Measurements from ENCODE around the gene HGF. TPM values are rescaled to one million over a fixed set of nuclear protein-coding genes. Genes with fewer than 3 reads are reported as not detected.

HGF gene
- total RNA-seq, 1 donor from 2014 or later: not detected

DNA sequence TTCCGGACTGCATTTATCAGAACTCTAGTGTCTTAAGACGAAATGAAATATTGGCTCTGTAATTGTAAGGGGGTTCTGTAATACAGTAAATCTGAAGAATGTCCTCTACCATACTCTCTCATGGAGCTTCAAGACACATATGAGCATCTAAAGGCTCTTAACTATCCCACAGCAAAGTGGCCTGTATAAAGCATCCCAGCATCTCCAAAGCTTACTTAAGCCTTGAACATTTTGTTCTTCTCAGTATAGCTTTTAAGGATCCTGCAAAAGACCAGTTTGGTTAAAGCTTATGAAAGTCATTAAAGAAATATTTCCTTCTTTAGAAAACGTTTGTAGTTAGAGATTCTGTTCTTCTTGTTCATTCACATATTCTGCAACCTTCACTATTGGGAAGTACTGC is 75.1 kb downstream of the HGF start:
- no peak overlapping the region for H3K4me3 Mint-ChIP-seq (ENCODE audit: low read depth)
- H3K36me3 Mint-ChIP-seq (ENCODE audit: low read depth): no peaks in the 10 kb centered on the region
- no peak overlapping the region for H3K27ac Mint-ChIP-seq
- no peaks in the 10 kb centered on the region for H3K27me3 Mint-ChIP-seq (ENCODE audit: low read depth)
- peaks cover 5% of the 10 kb centered on the region for H3K9me3 Mint-ChIP-seq
- no peak for DNase-seq (ENCODE audit: low spot score)
- no peaks in the 10 kb centered on the region for H3K4me1 Mint-ChIP-seq (ENCODE audit: low read depth)
- intact Hi-C loops (cut with micrococcal nuclease): no loop called here

- Mint-ChIP-seq H3K36me3 (ENCODE audit: low read depth) (no peaks in the 10 kb centered on the region), H3K4me3 (ENCODE audit: low read depth) (no peak overlapping the region), H3K9me3 (peaks cover 5% of the 10 kb centered on the region), H3K27ac (no peak overlapping the region), H3K4me1 (ENCODE audit: low read depth) (no peaks in the 10 kb centered on the region), H3K27me3 (ENCODE audit: low read depth) (no peaks in the 10 kb centered on the region)
- no peak for DNase-seq (ENCODE audit: low spot score)
- intact Hi-C loops (cut with micrococcal nuclease): no loop called here
Measured at GRCh38 chr7:81693894-81694293, 76.0 kb downstream of the HGF start.

- Mint-ChIP-seq H3K4me3 (ENCODE audit: low read depth) (no peak overlapping the region), H3K27ac (no peak overlapping the region), H3K4me1 (ENCODE audit: low read depth) (no peaks in the 10 kb centered on the region), H3K9me3 (peaks cover 5% of the 10 kb centered on the region), H3K27me3 (ENCODE audit: low read depth) (no peaks in the 10 kb centered on the region), H3K36me3 (ENCODE audit: low read depth) (no peaks in the 10 kb centered on the region)
- intact Hi-C loops (cut with micrococcal nuclease): no loop called here
- DNase-seq (ENCODE audit: low spot score): no peak
Measured at GRCh38 chr7:81693080-81693479, 76.8 kb downstream of the HGF start.

GRCh38 chr7:81692146-81692905 is 77.5 kb downstream of the HGF start:
- Mint-ChIP-seq H3K27me3 (ENCODE audit: low read depth) (no peaks in the 10 kb centered on the region), H3K4me1 (ENCODE audit: low read depth) (no peaks in the 10 kb centered on the region), H3K4me3 (ENCODE audit: low read depth) (no peak overlapping the region), H3K27ac (no peak overlapping the region), H3K36me3 (ENCODE audit: low read depth) (no peaks in the 10 kb centered on the region), H3K9me3 (peaks cover 5% of the 10 kb centered on the region)
- intact Hi-C loops (cut with micrococcal nuclease): no loop called here
- no peak for DNase-seq (ENCODE audit: low spot score)

DNA sequence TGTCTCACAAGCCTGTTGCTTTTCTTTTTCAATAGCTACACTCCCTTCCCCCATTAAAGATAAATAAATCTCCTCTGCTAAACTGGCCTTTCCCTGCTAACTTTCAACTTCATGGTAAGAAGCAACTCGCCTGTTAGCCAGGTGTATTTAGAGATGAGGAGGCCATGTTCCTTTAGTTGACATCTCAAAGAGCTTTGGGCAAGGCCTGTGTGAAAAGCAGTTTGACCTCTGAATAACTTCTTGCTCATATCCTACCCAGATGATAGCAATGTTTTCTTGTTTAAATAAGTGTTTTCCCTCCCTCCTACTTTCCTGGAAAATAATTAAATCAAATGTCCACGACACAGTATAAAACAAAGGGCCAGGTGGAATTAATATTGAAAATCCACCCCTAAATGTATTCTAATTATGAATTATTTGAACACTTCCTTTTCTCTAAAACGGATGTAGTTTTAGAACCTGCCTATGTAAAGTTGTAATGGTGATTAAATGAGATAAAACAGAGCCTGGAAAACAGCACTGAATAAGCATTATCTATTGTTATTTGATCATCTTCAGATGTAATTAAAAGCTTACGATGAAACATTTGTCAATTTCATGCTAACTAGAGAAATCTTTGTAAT is 78.5 kb downstream of the HGF start:
- intact Hi-C loops (cut with micrococcal nuclease): no loop called here
- Mint-ChIP-seq H3K27ac (no peak overlapping the region), H3K27me3 (ENCODE audit: low read depth) (no peaks in the 10 kb centered on the region), H3K4me3 (ENCODE audit: low read depth) (no peak overlapping the region), H3K9me3 (peaks cover 5% of the 10 kb centered on the region), H3K36me3 (ENCODE audit: low read depth) (no peaks in the 10 kb centered on the region), H3K4me1 (ENCODE audit: low read depth) (no peaks in the 10 kb centered on the region)
- no peak for DNase-seq (ENCODE audit: low spot score)

GRCh38 chr7:81690688-81691087 is 79.2 kb downstream of the HGF start:
- no peak overlapping the region for H3K4me3 Mint-ChIP-seq (ENCODE audit: low read depth)
- intact Hi-C loops (cut with micrococcal nuclease): no loop called here

GRCh38 chr7:81690251-81690650 is 79.6 kb downstream of the HGF start:
- Mint-ChIP-seq H3K4me1 (ENCODE audit: low read depth) (no peaks in the 10 kb centered on the region), H3K27me3 (ENCODE audit: low read depth) (no peaks in the 10 kb centered on the region), H3K9me3 (peaks cover 5% of the 10 kb centered on the region), H3K36me3 (ENCODE audit: low read depth) (no peaks in the 10 kb centered on the region), H3K27ac (no peak overlapping the region), H3K4me3 (ENCODE audit: low read depth) (no peak overlapping the region)
- DNase-seq (ENCODE audit: low spot score): no peak
- intact Hi-C loops (cut with micrococcal nuclease): no loop called here

More at GRCh38 chr7:81690688-81691087, 79.2 kb downstream of the HGF start:
- Mint-ChIP-seq H3K27ac (no peak overlapping the region), H3K9me3 (peaks cover 5% of the 10 kb centered on the region), H3K27me3 (ENCODE audit: low read depth) (no peaks in the 10 kb centered on the region), H3K4me1 (ENCODE audit: low read depth) (no peaks in the 10 kb centered on the region), H3K36me3 (ENCODE audit: low read depth) (no peaks in the 10 kb centered on the region)
- no peak for DNase-seq (ENCODE audit: low spot score)

DNA sequence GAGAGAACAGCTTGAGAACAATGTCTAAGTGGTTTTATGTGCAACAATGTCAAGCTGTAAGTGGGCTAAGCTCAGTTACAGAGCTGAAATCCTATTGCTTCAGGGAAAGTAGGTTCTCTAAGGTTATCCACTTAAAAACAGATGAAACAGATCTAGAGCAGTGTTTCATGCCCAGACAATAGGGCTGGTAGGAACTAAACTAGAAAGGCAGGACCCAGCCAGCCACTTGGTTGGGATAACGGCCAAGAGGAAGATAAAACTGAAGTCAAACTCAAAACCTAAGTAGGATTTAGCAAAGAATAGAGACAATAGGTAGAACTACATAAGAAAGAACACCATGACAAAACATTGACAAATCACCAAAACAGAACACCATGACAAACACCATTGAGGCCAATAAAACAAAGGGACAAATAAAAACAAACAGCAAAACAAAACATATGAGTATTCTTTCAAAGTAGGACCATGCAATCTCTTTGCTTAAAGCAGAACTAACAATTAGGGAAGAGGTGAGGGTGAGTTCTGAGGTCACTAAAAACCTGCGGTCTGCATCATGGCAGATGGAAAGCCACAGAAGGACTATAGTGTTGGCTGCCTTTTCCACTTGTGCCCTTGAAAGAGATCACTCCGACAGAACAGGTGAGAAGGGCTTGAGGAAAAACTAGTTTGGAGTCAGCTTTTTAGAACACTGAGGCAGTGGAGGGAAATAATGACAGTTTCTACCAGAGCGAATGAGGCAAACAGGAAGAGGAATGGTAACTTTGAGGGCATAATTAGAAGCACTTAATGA is 81.0 kb downstream of the HGF start:
- intact Hi-C loops (cut with micrococcal nuclease): no loop called here
- Mint-ChIP-seq H3K4me3 (ENCODE audit: low read depth) (no peak overlapping the region), H3K36me3 (ENCODE audit: low read depth) (no peaks in the 10 kb centered on the region), H3K27ac (no peak overlapping the region), H3K27me3 (ENCODE audit: low read depth) (no peaks in the 10 kb centered on the region), H3K4me1 (ENCODE audit: low read depth) (no peaks in the 10 kb centered on the region), H3K9me3 (peaks cover 5% of the 10 kb centered on the region)
- DNase-seq (ENCODE audit: low spot score): no peak

GRCh38 chr7:81687062-81687461 is 82.8 kb downstream of the HGF start:
- Mint-ChIP-seq H3K4me1 (ENCODE audit: low read depth) (no peaks in the 10 kb centered on the region), H3K4me3 (ENCODE audit: low read depth) (no peak overlapping the region), H3K36me3 (ENCODE audit: low read depth) (no peaks in the 10 kb centered on the region), H3K27me3 (ENCODE audit: low read depth) (no peaks in the 10 kb centered on the region), H3K27ac (no peak overlapping the region), H3K9me3 (peaks cover 5% of the 10 kb centered on the region)
- DNase-seq (ENCODE audit: low spot score): no peak
- intact Hi-C loops (cut with micrococcal nuclease): no loop called here

GRCh38 chr7:81685270-81685868 is 84.5 kb downstream of the HGF start:
- Mint-ChIP-seq H3K36me3 (ENCODE audit: low read depth) (no peaks in the 10 kb centered on the region), H3K27ac (no peak overlapping the region), H3K4me3 (ENCODE audit: low read depth) (no peak overlapping the region), H3K27me3 (ENCODE audit: low read depth) (no peaks in the 10 kb centered on the region), H3K4me1 (ENCODE audit: low read depth) (no peaks in the 10 kb centered on the region), H3K9me3 (peaks cover 3% of the 10 kb centered on the region)
- intact Hi-C loops (cut with micrococcal nuclease): no loop called here
- no peak for DNase-seq (ENCODE audit: low spot score)

DNA sequence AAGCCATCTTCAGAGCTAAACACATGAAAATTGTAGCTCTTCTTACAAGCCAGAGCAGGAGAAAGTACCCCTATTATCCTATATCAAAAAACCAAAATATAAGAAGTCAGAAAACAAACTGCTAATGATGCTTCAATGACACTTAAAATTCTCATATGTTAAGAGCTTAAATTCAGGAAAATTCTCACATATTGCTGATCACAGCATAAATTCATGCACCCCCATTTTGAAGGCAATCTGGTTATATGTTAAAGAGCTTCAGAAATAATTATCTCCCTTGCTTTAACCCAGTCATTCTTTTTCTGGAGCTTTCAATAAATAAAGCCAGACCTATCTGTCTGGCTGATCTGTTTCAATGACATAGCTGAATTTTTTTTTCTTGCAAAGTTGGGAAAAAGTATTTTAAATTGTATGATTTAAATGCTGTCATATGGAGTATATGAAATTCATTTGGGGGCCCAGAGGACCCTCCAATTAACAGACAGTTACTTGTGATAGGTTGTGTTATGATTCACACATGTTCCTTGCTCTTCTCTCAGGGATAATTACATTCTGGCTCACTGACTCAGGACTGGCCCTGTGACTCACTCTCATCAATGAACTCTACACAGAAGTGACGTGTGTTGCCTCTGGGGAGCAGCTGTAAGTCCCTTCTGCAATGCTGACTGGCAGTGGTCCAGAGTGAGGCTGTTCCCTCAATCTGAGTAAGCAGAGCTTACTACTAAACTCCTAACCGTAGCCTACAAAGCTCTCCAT is 85.2 kb downstream of the HGF start:
- Mint-ChIP-seq H3K36me3 (ENCODE audit: low read depth) (no peaks in the 10 kb centered on the region), H3K27ac (no peak overlapping the region), H3K4me1 (ENCODE audit: low read depth) (no peaks in the 10 kb centered on the region), H3K27me3 (ENCODE audit: low read depth) (no peaks in the 10 kb centered on the region), H3K9me3 (peaks cover 3% of the 10 kb centered on the region), H3K4me3 (ENCODE audit: low read depth) (no peak overlapping the region)
- no peak for DNase-seq (ENCODE audit: low spot score)
- intact Hi-C loops (cut with micrococcal nuclease): no loop called here

GRCh38 chr7:81684033-81684432 is 85.8 kb downstream of the HGF start:
- Mint-ChIP-seq H3K4me1 (ENCODE audit: low read depth) (no peaks in the 10 kb centered on the region), H3K27me3 (ENCODE audit: low read depth) (no peaks in the 10 kb centered on the region), H3K27ac (no peak overlapping the region), H3K4me3 (ENCODE audit: low read depth) (no peak overlapping the region), H3K9me3 (peaks cover 3% of the 10 kb centered on the region), H3K36me3 (ENCODE audit: low read depth) (no peaks in the 10 kb centered on the region)
- no peak for DNase-seq (ENCODE audit: low spot score)
- intact Hi-C loops (cut with micrococcal nuclease): no loop called here
